ENCODE data around the gene SOX6.

GRCh38 chr11:15967966-15968365 is 388.4 kb downstream of the SOX6 start:
- TF ChIP-seq CTCF (IDR thresholded peaks at IDR 0.05; ENCODE audit: low read length) (no peak), EZH2phosphoT487 (IDR thresholded peaks at IDR 0.05; ENCODE audit: low read length) (no peak)

All from MM.1S (cell line).